Stomach smooth muscle (tissue), 2 donors: Measurements from ENCODE around the gene PLIN4.
A peak's percentile ranks its signal among the peaks of the same experiment; 100 is the strongest.

Source experiments
- H3K27ac ChIP-seq: one replicate; pipeline ENCODE4 v1.7.0; 2013; ENCODE audit warnings: mild to moderate bottlenecking, low read length, inconsistent platforms
- H3K27me3 ChIP-seq, 2 donors: one replicate each; pipeline ENCODE4 v1.7.0; 2013; ENCODE audit warnings: low read length in 2 of 2; ENCODE audit not compliant: insufficient read depth in 2 of 2, control insufficient read depth in 1 of 2
- H3K36me3 ChIP-seq, 2 donors: one replicate each; pipeline ENCODE4 v1.7.0; 2013; ENCODE audit warnings: low read length in 2 of 2; ENCODE audit not compliant: control insufficient read depth in 2 of 2, insufficient read depth in 2 of 2
- H3K4me1 ChIP-seq: one replicate; pipeline ENCODE4 v1.7.0; 2013; ENCODE audit warnings: low read length; ENCODE audit not compliant: control insufficient read depth, insufficient read depth
- H3K4me3 ChIP-seq, 2 donors: one replicate each; pipeline ENCODE4 v1.7.0; 2013; ENCODE audit warnings: low read length in 2 of 2
- H3K9ac ChIP-seq, 2 donors: one replicate each; pipeline ENCODE4 v1.7.0; 2013; ENCODE audit warnings: low read length in 2 of 2, mild to moderate bottlenecking in 1 of 2
- H3K9me3 ChIP-seq, 2 donors: one replicate each; pipeline ENCODE4 v1.7.0; 2013; ENCODE audit warnings: low read length in 2 of 2; ENCODE audit not compliant: control insufficient read depth in 2 of 2
- donor health status: healthy.
- donor health status: Pancreatic carcinoma.

PLIN4 gene

DNA sequence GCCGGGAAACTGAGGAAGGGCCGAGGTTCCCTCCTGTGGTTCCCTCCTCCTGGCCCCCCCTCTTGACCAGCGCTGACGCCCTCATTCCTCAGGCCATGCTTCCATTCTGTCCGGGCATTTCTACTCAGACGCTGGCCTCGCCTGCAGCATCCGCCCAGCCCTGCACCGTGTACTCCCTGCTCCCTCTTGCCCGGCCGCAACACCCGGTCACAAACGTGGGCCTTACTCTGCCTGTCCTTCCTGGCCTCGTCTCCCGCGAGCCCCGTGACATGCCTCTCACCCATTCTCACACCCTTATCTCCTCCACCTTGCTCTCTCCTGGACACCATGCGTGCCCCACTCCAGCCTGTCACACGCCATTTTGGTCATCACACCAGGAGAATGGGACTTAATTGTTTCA lies 34.9 kb downstream of the PLIN4 start:
- Histone ChIP-seq H3K4me3 (no peak overlapping the region), H3K27ac (no peak overlapping the region), H3K9ac (no peak overlapping the region), H3K4me1 (no peaks in the 10 kb centered on the region), H3K36me3 (peaks cover 4 to 15% of the 10 kb centered on the region in 2 donors), H3K27me3 (no peaks in the 10 kb centered on the region), H3K9me3 (no peaks in the 10 kb centered on the region)

DNA sequence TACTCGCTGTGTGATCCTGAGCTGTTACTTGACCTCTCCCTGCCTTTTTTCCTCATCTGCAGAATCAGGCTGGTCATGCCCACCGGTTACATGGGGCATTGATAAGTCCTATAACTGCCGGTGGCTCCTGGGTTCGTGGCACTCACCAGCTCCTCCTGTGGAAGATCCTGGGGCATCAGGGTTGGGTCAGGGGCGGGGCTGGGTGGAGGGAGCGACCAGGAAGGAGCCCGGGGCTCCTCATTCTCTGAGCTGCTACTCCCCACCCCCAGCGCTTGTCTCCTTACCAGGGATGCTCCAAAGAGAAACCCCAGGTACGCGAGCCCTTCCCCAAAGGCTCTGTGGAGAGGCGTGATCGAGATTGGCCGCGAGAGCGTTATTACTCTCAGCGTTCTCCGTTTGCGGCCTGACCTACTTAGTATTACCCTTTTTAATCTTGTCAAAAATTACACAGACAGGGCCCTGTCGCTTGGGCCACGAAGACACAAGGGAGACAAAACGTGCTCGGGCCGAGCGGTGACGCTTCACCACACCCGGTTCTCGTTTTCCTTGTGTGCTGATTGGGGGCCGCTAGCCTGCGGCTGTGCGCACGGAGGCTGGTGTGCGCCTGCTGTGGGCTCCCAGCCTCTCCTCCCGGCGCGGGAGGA lies 35.4 kb downstream of the PLIN4 start:
- H3K9ac ChIP-seq, result no peak overlapping the region
- no peak overlapping the region for H3K27ac ChIP-seq
- H3K4me3 ChIP-seq, result no peak overlapping the region
- H3K4me1 ChIP-seq, result no peaks in the 10 kb centered on the region
- H3K36me3 ChIP-seq, result peaks cover 4 to 16% of the 10 kb centered on the region in 2 donors
- H3K27me3 ChIP-seq, result no peaks in the 10 kb centered on the region
- H3K9me3 ChIP-seq, result no peaks in the 10 kb centered on the region

DNA sequence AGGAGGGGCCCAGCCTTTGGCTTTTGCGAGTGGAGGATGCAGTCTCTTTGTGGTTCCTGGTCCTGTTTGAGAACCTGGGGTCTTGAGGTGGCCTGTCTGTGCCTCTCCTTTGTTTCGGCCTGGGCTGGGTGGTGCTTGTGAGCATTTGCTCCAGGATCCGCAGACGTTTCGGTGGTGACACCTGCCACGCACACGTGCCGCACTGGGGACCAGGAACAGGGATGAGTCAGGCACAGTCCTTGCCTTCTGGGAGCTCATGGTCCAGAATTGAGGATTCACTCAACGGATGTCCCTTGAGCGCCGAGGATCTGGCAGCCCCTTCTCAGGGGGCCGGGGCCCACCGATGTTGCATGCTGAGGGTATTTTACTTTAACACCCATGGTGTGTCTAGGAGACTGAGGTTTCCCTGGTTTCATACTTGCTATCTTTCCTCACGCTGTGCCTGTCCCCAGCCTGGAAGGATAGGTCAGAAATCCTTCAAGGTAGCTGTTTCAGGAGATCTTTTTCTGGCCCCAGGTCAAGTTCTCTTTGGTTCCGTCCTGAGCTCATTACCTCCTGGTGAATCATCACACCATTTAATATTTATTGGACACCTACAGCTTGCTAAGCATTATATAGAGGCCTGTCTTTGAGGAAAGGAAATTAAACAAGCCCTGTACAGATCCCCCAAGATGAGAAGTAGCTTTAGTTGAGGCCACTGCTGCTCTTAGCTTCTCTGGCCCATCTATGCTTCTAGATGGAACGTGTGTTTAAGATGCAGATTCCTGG lies 41.1 kb downstream of the PLIN4 start:
- Histone ChIP-seq H3K4me1 (peaks cover 25% of the 10 kb centered on the region), H3K4me3 (no peak overlapping the region), H3K9ac (no peak overlapping the region), H3K9me3 (no peaks in the 10 kb centered on the region), H3K27ac (no peak overlapping the region), H3K36me3 (peaks cover 14 to 16% of the 10 kb centered on the region in 2 donors), H3K27me3 (no peaks in the 10 kb centered on the region)

DNA sequence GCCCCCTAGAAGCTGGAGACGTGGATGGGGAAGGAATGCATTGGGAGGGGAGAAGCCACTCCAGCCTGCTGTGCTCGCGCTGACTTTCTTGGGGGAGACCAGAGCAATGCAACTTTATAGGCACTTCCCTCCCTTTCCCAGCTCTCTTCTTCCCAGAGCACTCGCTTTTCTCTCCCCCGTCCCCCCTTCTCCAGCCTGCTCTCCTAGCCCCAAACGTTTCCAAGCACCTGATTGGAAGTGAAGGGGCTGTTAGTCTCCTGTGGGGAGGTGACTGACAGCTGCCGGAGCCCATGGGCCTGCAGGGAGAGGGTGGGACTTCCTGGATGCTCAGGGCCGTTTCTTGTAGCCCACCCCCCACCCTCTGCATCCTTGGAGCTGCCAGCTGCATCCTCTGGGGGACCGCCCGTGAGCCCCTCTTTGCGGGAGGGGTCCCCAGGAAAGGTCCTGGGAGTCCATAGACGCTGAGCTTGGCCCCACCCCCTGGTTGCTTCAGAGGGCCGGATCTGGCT lies 43.7 kb downstream of the PLIN4 start:
- no peaks in the 10 kb centered on the region for H3K9me3 ChIP-seq
- H3K4me1 ChIP-seq, result peaks cover 30% of the 10 kb centered on the region
- H3K36me3 ChIP-seq, result peaks cover 14% of the 10 kb centered on the region in 2 donors
- peak overlapping the region; percentile 4 to 54 for H3K4me3 ChIP-seq
- no peaks in the 10 kb centered on the region for H3K27me3 ChIP-seq
- H3K27ac ChIP-seq, result no peak overlapping the region
- H3K9ac ChIP-seq, result peak overlapping the region; percentile 13 to 53

DNA sequence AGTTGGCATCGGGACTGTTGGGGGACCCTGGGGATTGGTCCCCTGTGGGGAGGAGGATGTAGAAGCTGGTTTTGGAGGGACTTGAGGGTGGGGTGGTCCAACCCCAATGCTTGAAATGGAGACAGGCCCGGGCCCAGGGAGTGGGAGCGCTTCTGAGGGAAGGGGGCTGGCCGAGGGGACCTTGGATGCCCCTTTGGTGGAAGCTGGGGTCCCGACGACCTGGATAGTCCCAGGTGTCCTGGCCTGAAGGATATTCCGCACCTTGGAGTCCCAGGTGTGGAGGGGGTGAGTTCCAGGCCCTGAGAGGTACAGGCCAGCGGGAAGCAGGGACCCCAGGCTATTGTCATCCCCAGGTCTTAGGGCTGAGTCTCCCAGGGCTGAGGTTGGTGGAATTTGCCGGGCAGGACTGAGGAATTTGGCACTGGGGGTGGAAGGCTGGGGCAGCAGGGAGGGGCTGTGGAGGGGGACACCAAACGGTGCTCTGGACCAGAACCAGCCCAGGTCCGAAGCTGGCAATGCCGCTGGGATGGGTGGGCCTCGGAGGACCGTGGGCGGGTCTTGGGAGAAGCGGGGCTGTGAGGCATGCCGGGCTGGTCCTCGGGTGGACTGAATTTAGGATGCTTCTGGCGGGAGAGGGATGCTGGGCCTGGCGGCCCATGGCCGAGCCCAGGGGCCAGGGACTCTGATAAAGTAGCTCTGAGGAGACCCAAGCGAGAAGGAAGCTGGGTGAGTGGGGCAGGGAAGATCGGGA lies 44.3 kb downstream of the PLIN4 start:
- Histone ChIP-seq H3K4me1 (peaks cover 30% of the 10 kb centered on the region), H3K36me3 (peaks cover 14% of the 10 kb centered on the region in 2 donors), H3K27ac (no peak overlapping the region), H3K9ac (peak overlapping the region in 1 of 2 donors; percentile 53), H3K27me3 (no peaks in the 10 kb centered on the region), H3K4me3 (peak overlapping the region; percentile 4 to 54), H3K9me3 (no peaks in the 10 kb centered on the region)

DNA sequence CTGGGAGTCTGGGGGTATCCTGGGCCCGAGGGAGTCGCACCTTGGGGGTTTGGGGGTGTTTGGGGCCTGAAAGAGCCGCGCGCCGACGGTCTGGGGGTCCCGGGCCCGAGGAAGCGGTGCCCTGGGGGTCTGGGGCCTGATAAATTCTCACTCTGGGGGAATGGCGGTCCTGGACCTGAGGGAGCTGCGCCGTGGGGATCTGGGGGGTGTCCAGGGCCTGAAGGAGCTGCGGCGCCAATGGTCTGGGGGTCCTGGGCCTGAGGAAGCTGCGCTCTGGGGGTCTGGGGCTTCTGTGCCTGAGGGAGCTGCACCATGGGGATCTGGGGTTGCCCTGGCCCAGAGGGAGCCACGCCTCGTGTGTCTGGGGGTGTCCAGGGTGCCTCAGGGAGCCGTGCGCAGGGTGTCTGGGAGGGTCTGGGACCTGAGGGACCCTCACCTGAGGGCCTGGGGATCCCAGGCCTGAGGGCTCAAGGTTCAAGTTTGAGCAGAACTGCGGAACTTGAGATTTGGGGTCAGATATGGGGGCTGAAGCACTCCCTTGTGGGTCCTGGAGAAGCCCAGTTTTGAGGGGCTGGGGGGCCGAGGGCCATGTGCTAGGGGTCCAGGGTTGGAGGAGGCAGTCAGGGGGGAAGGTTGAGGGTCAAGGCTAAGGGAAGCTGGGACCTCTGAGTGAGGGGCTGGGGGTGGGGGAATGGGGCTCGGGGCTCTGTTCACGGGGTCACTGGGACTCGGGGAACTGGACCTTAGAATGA lies 45.1 kb downstream of the PLIN4 start:
- Histone ChIP-seq H3K27me3 (no peaks in the 10 kb centered on the region), H3K9me3 (no peaks in the 10 kb centered on the region), H3K36me3 (peaks cover 12 to 14% of the 10 kb centered on the region in 2 donors), H3K27ac (no peak overlapping the region), H3K9ac (peak overlapping the region; percentile 68 to 78), H3K4me3 (peak overlapping the region; percentile 62 to 80), H3K4me1 (peaks cover 30% of the 10 kb centered on the region)

DNA sequence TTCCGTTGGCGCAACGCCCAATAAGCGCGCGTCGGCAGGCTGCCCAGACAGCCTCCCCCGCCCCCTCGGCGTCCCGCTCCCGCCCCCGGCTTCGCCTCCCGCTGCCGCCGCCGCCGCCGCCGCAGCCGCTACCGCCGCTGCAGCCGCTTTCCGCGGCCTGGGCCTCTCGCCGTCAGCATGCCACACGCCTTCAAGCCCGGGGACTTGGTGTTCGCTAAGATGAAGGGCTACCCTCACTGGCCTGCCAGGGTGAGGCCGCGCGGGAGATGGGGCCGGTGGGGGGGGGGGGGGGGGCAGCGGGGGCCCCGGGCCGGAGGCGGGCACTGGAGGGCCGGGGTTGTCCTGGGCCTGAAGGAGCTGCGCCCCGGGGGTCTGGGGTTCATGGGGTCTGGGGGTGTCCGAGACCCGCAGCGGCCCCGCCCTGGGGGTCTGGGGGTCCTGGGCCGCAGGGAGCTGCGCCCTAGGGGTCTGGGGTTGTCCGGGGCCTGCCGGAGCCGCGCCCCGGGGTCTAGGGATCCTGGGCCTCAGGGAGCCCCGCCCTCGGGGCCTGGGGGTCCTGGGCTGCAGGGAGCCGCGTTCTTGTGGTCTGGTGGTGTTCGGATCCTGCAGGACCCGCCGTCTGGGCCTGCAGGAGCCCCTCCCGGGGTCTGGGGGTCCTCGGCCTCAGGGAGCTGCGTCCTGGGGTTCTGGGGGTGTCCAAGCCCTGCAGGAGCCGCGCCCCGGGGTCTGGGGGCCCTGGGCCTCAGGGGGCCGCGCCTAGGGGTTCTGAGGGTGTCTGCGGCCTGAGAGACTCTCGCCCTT lies 45.9 kb downstream of the PLIN4 start, which contains the start of gene HDGFL2:
Gene HDGFL2, plus strand, starts transcription at position 124 of the 801 bp plus-strand sequence. Its CDS starts 54 bp downstream, at position 178.
- H3K27ac ChIP-seq, result peak within 1 kb of the TSS; percentile 89
- H3K9me3 ChIP-seq, result no peaks in the 10 kb centered on the region
- peaks cover 10 to 11% of the 10 kb centered on the region in 2 donors for H3K36me3 ChIP-seq
- peak within 1 kb of the TSS; percentile 62 to 86 for H3K4me3 ChIP-seq
- H3K27me3 ChIP-seq, result no peaks in the 10 kb centered on the region
- H3K4me1 ChIP-seq, result peaks cover 30% of the 10 kb centered on the region
- peak within 1 kb of the TSS; percentile 73 to 81 for H3K9ac ChIP-seq

DNA sequence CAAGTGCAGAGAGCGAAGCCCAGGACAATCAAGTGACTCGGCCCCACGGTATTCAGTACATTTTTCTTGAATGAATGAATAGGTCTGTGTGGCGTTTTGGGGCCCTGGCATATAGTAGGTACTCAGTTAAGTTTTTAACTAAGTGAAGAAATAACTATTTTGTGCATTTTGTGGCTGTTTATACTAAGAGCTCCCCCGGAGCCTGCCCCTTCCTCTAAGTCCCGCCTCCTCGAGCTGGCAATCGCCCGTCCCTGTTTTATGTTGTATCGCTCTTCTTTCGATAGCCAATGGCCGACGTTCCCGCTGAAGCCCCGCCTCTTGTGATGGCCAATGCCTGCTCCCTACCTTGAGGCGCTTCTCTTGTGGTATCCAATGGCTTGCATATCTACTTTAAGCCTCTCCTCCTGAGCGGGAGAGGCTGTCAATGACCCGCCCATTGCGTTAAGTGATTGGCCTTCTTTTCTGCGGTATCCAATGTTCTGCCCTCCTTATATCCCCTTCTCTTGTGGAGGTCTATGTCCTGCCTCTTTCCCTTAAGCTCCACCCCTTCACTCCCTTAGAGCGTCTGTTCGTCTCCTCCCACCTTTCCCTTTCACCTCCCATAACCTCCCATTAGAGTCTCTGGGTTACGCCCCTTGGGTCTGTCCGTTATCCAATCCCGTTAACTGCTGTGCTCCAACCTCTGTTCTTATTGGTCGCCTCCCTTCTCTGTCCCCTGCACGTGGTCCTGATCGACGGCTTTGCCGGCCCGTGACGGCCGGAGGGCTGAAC lies 46.7 kb downstream of the PLIN4 start:
- Histone ChIP-seq H3K27me3 (no peaks in the 10 kb centered on the region), H3K27ac (peak overlapping the region; percentile 89), H3K9me3 (no peaks in the 10 kb centered on the region), H3K9ac (peak overlapping the region; percentile 73 to 81), H3K36me3 (peaks cover 3 to 4% of the 10 kb centered on the region in 2 donors), H3K4me1 (peaks cover 30% of the 10 kb centered on the region), H3K4me3 (peak overlapping the region; percentile 57 to 86)

DNA sequence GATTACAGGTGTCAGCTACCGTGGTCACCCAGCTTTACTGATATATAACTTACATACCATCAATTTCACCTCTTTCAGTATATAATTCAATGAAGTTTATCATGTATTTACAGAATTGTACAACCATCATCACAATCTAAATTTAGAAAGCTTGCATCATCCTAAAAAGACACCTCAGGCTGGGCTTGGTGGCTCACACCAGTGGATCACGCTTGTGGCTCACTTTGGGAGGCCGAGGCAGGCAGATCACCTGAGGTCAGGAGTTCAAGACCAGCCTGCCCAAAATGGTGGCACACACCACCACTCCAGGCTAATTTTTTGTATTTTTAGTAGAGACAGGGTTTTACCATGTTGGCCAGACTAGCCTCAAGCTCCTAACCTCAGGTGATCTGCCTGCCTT lies 50.5 kb downstream of the PLIN4 start:
- Histone ChIP-seq H3K27me3 (no peaks in the 10 kb centered on the region), H3K9ac (no peak overlapping the region), H3K27ac (no peak overlapping the region), H3K4me1 (peaks cover 6% of the 10 kb centered on the region), H3K9me3 (no peaks in the 10 kb centered on the region), H3K36me3 (no peaks in the 10 kb centered on the region), H3K4me3 (no peak overlapping the region)
